Epithelial cell of prostate (primary cell): ENCODE measurements around the gene ADGRG1.
"Not testable (repeated sequence)": the region's sequence is repeated elsewhere in the genome, so short reads cannot be mapped to it uniquely, and the experiment has no call there.

Source experiments
- DNase-seq: peaks from one replicate; pipeline ENCODE4 v3.0.0-alpha.2; 2011; ENCODE audit warnings: low read depth, low spot score
- H3K27ac ChIP-seq: fragments of 450-650 bp; 2 replicates; pipeline ENCODE4 v1.5.1; 2017; ENCODE audit warnings: mild to moderate bottlenecking

The ADGRG1 gene

GRCh38 chr16:57712569-57712968 is 84.1 kb downstream of the ADGRG1 start:
- not testable (repeated sequence) for DNase-seq, H3K27ac ChIP-seq

GRCh38 chr16:57713596-57713995 is 85.2 kb downstream of the ADGRG1 start:
- H3K27ac ChIP-seq = no peak overlapping the region

GRCh38 chr16:57714047-57714446 is 85.6 kb downstream of the ADGRG1 start:
- H3K27ac ChIP-seq = no peak overlapping the region
- DNase-seq = no peak

More at GRCh38 chr16:57713596-57713995, 85.2 kb downstream of the ADGRG1 start:
- DNase-seq = no peak
